NCI-H1417 treated with DMSO at 0.1 percent for 48 hours (cell line): ENCODE results near the gene PLCD1.
"Not testable (repeated sequence)": the region's sequence is repeated elsewhere in the genome, so short reads cannot be mapped to it uniquely, and the experiment has no call there.

Experiments
- DNase-seq: peaks from one replicate; lab custom pipeline; 2025; lab: John Stamatoyannopoulos, UW

PLCD1 gene

GRCh38 chr3:38029400-38030125, at the start of gene PLCD1:
Gene PLCD1 (minus strand): TSS chr3:38029642. CDS start chr3:38029539, 103 bp downstream.
- no peak for DNase-seq

DNA sequence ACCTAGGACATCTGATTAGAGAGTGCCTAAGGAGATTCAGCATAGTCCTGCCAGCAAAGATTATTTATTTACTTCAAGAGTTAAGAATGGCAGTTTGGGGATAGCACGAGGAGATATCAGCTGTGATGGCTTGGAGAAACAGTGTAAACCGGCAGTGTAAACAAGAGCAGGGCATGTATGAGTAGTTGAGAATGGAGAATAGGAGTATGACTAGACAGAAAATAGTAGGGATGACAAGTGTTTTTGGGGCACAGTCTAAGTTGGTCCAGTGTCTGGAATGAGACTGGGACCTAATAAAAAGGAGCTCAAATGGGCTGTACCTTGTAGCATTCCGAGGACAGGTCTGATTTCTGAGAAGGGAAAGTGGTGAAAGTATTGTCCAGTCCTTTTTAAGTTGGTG, 47.6 kb upstream of the PLCD1 start:
- not testable (repeated sequence) for DNase-seq

GRCh38 chr3:38070013-38070412, 40.6 kb upstream of the PLCD1 start:
- DNase-seq: no peak

GRCh38 chr3:38067508-38068233, 38.2 kb upstream of the PLCD1 start:
- no peak for DNase-seq

DNA sequence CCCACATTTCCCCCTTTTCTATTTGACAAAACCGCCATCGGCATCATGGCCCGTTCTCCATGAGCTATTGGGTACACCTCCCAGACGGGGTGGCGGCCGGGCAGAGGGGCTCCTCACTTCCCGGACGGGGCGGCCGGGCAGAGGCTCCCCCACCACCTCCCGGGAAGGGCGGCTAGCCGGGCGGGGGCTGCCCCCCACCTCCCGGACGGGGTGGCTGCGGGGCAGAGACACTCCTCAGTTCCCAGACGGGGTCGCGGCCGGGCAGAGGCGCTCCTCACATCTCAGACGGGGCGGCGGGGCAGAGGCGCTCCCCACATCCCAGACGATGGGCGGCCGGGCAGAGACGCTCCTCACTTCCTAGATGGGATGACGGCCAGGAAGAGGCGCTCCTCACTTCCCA, 35.0 kb upstream of the PLCD1 start:
- not testable (repeated sequence) for DNase-seq

DNA sequence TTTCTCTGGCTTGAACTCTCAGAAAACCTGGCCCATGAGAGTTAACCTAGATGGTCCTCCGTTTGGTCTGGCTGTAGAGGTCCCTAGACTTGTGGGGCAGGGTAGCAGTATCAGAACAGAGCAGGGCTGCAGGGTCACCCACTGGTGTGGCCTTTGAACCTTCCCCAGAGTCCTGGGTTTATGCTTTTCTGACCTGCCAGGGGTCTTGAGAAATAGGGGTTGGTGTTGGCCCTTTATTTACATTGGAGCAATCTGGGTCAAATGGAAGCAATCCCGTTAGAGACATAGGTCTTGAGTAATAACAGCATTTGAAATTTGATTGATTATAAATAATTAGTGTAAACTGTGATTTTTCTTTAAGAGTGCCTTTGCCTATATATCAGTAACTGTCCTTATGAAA, 33.4 kb upstream of the PLCD1 start:
- DNase-seq: no peak

DNA sequence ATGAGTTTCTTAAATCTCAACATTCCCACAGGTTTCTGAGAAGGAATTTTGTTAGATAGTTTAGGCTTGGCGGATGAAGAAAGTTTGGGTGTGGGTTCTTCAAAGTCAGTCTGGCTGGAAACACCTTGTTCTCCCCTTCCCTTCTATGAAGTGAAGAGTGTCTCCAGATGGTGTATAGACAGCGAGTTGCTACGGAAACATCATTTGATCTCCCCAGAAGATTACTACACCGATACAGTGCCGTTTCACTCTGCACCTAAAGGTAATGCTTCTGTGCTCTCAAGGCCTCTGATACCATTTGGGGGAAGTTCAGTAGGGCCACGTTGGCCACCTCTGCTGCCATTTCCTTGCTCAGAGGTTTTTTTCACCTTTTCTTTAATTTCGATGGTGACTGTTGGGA, 30.1 kb upstream of the PLCD1 start:
- no peak for DNase-seq

DNA sequence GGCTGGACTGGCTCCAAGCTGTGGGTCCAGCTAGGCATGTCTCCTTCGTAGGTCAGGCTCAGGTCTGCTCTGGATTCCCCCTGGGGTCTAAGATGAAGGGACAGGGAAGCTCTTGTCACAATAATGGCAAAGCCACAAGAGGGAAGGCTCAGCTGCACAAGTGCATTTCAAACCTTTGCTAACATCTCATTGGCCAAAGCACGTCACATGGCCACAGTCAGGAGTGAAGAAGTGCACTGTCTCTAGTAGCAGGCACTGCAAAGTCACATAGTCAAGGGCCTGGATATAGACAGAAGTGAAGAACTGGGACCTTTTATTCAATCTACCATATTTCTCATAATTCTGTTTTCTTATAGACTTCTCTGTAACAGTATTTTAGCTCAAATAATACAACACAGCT, 29.7 kb upstream of the PLCD1 start:
- DNase-seq: no peak

GRCh38 chr3:38054499-38055001, 25.1 kb upstream of the PLCD1 start:
- DNase-seq: no peak

DNA sequence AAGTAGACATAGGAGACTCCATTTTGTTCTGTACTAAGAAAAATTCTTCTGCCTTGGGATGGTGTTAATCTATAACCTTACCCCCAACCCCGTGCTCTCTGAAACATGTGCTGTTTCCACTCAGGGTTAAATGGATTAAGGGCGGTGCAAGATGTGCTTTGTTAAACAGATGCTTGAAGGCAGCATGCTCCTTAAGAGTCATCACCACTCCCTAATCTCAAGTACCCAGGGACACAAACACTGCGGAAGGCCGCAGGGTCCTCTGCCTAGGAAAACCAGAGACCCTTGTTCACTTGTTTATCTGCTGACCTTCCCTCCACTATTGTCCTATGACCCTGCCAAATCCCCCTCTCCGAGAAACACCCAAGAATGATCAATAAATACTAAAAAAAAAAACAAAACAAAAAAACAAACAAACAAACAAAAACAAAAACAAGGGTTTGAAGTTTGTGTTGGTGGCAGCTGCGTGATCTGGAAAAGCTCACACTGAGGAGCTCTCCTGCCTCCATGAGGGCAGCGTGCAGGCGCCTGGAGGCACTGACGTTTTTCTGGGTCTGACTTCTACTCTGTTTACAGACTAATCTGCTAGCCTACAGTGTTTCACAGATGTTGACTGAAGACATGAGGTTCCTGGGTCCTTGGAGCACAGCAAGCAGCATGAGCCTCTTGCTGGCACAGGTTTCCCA, 24.5 kb upstream of the PLCD1 start:
- not testable (repeated sequence) for DNase-seq

- not testable (repeated sequence) for DNase-seq
Measured at GRCh38 chr3:38053286-38053685, 23.8 kb upstream of the PLCD1 start.

GRCh38 chr3:38051131-38051530, 21.7 kb upstream of the PLCD1 start:
- DNase-seq: no peak

DNA sequence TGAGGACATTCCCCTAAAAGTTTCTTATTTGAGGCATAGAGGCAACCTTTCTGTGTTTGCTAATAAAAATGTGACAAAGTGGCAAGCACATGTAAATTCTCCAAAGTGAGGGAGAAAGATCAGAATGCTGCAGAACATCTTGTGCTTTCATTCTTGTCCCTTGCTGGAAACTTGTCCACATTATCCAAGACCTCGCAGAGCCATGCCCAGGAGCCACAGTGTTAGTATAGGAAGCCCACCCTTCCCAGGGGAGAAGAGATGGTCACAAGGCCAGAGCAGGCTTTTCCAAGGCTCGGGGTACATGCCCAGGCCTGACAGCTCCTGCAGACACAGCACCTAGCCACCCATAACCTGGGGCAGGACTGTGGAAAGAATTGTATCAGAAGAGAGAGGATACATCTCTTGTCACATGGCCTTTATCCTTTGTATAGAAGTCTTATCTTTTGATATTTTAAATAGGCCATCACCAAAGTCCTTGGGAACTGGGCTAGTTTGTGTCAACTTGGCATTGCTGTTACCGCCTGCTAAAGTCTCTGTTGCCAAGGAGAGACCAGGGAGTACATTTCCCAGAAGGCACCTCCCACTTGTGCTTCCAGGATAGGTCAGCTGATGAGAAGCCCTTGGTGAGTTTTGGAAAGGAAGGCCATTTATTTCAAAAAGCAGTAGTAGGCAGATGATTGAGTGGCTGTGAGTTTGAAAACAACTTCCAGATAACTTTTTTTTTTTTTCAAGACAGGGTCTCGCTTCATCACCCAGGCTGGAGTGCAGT, 20.1 kb upstream of the PLCD1 start:
- DNase-seq: no peak

- DNase-seq: no peak
Measured at GRCh38 chr3:38047896-38048295, 18.5 kb upstream of the PLCD1 start.

GRCh38 chr3:38046821-38047220, 17.4 kb upstream of the PLCD1 start:
- no peak for DNase-seq

- DNase-seq: no peak
Measured at GRCh38 chr3:38046027-38046426, 16.6 kb upstream of the PLCD1 start.

DNA sequence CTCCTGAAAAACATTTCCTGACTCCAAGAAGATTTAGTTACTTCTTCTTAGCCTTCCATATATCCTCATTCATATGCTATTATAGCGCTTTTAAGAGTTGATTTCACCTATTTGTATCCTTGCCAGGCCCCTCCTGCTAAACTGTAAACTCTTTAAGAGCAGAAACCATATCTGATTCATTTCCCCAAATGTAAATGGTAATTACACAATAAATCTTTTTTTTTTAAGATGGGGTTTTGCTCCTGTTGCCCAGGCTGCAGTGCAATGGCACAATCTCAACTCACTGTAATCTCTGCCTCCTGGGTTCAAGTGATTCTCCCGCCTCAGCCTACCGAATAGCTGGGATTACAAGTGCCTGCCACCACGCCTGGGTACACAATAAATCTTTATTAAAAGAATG, 14.0 kb upstream of the PLCD1 start:
- DNase-seq: no peak

DNA sequence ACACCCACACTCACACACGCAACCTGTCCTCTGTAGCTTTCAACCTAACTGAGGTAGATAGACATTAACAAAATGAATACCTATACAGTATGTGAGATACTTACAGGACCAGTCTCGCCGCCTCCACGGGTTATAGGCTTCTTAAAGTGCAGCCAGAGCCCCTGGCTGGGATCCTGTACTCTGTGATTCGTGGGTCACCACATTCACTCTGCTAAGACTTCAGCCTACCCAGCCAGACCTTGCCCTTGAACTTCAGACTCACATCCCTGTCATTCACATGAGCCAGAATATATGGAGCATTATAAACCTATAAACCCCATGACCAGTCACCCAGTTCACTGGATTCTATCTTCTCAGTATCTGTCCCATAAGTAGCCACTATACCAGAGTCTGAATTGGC, 11.0 kb upstream of the PLCD1 start:
- DNase-seq: no peak

DNA sequence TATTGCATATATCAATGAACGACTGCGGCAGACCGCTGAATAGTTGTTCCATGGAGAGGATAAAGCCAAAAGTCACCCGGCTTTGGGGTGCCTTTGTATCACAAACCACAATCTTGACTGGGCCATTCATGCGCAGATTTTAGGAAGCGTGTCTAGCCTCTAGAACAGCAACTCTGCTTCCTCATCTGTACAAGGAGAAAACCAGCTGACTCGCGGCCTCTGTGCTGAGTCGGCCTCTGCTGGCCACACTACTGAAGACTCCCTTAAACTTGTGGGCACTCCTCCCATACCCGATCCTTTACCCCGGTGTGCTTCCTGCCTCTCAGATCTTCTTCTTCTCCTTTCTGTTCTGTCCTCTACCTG, 10.4 kb upstream of the PLCD1 start:
- DNase-seq: no peak

DNA sequence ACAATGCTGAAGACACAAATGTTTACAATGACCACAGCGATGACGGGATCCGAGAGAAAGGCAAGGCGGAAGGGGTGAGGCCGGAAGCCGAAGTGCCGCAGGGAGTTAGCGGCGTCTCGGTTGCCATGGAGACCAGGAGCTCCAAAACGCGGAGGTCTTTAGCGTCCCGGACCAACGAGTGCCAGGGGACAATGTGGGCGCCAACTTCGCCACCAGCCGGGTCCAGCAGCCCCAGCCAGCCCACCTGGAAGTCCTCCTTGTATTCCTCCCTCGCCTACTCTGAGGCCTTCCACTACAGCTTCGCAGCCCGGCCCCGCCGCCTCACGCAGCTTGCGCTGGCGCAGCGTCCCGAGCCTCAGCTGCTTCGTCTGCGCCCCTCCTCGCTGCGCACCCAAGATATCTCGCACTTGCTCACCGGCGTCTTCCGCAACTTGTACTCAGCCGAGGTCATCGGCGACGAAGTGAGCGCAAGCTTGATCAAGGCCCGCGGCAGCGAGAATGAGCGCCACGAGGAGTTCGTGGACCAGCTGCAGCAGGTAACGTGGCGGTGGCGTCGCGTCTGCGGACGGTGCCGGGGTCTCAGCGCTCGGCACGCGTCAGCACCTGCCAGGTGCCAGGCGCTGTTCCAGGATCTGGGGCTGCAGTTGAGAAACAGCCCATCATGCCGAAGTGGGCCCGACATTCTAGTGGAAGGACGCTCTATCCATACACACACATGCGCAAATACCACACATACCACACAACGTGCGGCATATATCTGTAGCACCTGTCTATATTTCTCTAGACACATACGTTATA, 9.9 kb upstream of the PLCD1 start, which contains the start of gene DLEC1:
TSS of gene DLEC1 (plus strand) at position 108 of the 798 bp plus-strand sequence. CDS start at position 126, 18 bp downstream.
- no peak for DNase-seq

DNA sequence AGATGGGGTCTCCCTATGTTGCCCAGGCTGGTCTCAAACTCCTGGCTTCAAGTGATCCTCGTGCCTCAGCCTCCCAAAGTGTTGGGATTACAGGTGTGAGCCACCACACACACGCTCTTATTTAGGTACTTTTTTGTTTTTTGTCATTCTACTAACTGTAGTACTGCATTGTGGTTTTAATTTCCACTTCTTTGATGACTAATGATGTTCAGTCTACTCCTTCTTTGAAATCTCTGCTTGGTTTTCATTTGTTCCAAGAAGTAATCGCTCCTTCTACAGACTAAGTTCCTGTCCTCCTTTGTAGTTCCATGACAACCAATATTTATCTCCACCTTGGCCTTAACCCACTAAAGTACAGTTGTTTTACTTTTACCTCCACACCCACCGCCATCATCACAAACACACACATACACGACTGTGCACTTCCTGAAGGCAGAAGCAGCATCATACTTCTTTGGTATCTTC, 9.0 kb upstream of the PLCD1 start:
- no peak for DNase-seq
